HK-2 (cell line): ENCODE results near the gene ECEL1.

Source experiments
- DNase-seq: peaks from one replicate; pipeline ENCODE4 v3.0.0-alpha.2; 2018; ENCODE audit not compliant: unreplicated experiment

The ECEL1 gene

DNA sequence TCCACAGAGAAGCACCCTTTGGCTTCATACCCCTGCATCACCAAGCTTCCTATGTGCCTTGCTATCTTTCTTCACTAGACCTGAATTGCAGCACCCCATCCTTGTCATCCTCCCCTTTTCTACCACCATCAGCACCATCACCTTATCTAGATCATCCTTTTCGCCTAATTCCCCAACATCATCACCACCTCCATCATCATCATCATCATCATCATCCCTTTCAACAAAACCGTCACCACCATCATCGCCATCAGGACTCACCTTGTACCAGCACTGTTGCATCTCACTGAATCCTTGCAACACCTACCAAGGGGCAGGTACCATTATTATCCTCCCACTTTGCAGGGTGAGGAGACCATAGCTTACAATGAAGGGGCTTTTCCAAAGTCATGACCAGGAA lies 10.8 kb upstream of the ECEL1 start:
- DNase-seq: no peak

DNA sequence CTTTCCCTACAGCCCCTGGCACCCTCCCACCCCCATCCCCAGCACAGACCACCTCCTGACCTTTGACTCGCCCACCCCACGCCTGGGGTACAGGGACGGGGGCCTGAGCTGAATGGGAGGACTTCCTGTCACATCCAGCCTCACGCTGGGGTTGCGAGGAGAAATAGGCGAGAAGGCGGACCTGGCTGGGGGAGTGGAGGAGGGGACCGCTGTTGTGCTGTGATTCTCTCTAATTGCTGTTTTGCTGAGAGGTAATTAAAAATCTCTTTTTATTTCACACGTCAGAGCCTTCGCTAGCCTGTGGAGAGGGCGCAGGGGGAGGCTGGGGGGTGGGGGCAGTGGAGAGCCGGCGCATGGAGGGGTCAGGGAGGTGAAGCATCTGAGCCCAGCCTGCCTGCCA lies 9.7 kb upstream of the ECEL1 start:
- DNase-seq: no peak

DNA sequence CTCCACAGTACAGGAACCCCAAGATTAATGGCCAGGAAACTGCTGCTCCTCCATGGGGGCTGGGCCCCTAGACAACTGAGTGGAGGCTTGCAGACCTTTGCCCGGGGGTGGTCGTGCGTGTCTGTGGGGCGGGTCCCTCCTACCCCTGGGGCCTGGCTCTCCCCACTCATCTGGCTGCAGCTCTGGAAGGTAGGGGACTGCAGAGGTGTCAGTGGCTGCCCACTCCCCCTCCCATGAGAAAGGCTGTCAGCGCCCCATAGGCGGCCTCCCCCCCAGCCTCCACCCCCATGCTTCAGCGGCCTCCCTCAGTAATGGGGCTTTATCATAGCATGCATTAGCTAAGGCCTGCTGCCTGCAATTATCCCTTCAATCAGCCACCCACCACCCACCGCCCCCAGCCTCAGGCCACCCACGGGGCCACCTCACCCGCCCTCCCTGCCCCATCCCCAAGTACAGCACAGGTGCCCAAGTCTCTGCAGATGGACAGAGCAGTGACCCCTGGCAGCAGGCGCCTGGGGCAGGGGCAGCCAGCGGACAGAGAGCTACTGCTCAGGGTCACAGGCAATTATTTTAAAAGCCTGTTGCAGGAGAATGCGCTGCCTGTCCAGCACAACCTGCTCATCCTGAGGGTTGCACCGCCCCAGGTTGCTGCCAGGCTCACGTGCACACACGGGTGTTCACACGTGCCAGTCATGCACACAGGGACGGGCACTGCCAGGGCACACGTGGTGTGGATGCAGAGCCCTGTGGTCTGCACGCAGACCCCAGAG lies 9.1 kb upstream of the ECEL1 start:
- DNase-seq: no peak

DNA sequence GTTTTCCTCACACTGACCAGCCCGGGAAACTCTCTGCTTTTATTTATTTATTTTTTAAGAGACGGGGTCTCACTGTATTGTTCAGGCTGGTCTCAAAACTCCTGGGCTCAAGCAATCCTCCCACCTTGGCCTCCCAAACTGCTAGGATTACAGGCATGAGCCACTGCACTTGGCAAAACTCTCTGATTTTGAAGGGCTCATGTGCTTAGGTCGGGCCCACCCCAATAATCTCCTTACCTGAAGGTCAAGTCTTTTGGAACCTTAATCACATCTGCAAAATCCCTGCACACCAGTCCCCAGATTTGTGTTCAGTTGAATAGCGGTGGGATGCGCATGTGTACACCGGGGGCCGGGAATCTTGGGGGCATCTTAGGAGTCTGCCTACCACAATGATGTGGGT lies 7.7 kb upstream of the ECEL1 start:
- DNase-seq: no peak

DNA sequence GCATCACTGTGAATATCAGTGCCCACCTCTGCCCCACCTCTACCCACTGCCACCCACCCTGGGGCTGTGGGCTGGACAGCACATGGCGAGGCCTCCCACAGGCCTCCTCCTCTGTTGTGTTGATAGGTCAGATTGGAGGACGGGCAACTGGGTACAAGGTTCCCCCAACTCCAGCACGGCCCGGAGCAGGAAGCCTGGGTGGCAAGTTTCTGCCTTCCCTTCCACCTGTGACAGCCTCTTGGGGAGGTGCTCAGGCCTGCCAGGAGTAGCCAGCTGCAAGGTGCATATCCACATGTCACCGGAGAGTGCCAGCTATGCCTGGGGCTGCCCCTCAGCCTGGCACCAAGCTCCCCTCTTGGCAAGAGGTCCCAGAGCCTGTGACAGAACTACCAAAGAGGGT lies 6.9 kb upstream of the ECEL1 start:
- no peak for DNase-seq

DNA sequence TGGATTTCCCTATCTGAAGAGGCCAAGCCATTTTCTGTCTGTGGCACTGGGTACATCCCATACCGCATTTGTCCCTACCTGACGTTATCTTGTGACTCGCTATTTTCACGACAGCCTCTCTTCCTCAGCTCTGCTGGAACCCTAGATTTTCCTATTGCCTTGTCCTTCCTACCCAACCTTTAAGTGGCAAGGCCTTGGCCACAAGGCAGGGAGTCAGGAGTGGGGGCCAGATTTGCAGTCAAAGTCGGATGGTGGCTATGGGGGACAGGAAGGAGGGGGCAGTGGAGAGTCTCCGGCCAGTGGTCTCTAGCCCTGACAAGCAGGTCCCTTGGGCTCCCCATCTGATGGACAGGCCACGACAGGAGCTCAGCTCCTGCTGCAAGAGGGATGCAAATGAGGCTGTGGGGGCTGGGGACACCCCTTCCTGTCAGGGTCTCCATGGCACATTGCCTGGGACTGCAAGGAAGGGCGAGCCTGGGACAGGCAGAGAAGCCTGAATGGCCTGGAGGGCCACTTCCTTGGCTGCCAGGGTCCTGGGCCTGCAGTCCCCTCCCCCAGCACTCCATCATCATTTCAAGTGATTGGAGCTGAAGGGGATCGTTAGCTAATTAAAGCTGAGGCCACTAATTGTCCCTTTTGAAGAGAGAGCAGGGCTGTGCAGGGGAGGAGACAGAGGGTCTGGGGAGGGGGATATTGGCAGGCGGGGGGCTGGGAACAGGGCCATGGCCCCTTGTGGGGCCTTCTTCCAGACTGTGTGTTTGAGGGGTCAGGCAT lies 6.3 kb upstream of the ECEL1 start:
- no peak for DNase-seq

DNA sequence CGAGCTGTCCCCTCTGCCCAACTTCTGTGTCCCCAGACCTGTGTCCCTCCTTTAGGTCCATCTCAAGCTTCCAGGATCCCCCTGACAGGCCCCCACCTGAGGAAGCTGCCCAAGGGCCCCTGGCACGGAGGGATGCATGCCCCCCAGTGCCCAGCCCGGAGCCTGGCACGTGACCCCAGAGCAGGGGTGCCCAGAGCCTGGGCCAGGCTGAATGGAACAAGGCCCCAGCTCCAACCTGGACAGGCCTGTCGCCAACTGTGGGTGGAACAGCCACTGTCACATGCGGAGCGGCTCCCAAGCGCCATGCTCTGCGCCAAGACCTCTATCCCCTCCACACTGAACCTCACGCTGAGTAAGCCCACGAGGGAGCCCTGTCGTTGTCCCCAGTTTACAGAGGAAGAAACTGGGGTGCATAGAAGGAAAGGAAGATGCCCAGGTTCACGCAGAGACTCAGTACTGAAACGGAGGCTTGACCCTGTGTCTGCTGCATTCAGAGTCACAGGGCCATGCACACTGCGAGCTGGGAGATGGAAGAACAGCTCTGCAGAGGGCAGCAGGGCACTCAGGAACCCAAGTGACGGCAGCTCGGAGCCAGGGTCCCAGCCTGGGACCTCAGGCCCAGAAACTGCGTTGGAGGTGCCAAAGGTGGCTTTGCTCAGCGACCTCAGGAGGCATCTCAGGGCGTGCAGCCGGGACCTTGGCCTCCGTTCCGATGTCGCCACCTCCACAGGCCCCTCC lies 5.5 kb upstream of the ECEL1 start:
- no peak for DNase-seq

DNA sequence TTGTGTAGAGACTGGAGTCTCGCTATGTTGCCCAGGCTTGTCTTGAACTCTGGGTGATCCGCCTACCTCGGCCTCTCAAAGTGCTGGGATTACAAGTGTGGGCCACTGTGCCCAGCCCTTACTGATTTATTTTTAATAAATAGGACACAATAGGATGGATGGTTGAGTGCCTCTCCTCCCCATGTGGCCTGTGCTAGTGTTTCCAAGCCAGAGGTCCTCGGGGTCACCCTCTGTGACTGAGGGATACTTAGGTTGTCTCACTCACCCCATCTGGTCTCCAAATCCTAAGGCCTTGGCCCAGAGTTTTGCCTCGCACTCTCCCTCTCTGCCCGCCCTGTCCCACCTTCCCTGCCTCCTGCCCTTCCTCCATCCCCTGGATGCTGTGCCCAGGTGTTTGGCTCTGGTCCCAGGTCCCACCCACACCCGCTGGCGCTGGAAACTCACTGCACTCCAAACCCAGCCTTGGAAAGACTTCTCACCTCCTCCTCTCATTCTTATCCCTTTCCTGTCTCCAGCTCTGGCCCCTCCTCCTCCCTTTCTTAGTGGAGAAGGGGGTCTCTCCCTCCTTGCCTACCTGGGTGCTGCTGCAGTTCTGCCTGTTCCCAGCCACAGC lies 4.7 kb upstream of the ECEL1 start:
- no peak for DNase-seq

DNA sequence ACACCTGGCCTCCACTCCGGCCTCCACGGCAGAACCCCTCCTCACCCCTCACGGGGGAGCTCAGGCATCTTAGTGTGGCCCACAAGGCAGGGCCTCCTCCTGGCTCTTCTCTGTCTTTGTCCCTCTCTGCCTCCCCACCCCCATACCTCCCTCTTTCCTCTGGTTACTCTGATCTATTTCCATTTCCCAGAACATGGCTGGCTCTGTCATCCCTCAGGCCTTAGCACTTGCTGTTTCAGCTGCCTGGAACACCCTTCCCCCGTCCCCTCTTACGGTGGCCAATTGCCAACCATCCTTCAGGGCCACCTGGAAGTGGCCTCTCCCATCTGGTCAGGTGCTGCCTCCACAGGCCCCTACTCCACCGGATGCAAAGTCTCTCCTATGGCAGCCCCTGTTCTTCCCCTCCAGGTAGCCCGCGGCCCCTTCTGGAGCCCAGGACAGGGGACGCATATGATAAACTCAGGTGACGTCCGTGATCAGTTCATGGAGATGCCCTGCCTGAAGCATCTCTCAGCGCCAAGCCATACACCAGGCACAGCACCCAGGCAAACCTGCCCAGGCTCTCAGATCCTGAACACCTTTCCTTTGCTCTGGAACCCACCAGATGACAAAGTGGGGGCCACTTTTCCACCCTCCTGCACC lies 3.6 kb upstream of the ECEL1 start:
- no peak for DNase-seq

DNA sequence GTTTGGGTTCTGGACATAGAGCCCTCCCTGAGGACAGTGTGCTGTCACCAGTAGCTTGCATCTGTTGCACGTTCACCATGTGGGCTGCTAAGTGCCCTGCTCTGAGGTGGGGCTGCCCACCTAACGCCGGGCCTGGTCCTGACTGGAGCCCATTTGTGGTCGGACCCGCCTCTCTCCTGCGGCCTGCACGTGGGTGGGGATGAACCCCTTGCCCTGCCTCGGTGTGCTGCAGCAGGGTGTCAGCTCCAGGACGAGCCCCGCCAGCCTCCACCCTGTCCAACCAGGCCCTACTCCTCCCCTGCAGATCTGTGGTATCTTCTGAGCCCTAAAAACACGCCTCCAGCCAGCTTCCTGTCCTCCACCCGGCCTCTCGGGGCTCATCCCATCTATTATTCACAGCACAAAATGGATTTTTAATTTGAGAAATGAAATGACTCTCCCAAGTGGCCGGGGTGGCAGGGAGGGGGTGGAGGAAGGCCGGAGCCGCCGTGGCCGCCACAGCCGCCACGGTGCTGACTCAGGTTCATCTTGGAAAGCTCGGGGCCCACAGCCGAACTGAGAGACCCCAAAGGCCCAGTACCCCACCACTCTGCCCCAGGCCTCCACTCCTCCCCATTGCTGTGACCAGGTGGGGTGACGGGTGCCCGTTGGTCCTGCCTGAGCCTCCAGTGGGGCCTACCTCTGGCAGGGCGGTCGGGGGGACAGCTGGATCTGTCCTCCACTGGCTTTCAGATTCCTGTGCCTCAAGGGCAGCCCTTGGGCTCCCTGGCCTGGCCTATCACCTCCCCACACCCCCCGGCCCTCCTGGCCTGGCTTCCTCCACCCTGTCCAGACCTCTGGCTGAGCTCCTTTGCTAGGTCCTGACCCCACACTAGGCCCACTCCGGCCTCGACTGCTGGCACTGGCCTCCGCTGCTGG lies 2.8 kb upstream of the ECEL1 start:
- no peak for DNase-seq

DNA sequence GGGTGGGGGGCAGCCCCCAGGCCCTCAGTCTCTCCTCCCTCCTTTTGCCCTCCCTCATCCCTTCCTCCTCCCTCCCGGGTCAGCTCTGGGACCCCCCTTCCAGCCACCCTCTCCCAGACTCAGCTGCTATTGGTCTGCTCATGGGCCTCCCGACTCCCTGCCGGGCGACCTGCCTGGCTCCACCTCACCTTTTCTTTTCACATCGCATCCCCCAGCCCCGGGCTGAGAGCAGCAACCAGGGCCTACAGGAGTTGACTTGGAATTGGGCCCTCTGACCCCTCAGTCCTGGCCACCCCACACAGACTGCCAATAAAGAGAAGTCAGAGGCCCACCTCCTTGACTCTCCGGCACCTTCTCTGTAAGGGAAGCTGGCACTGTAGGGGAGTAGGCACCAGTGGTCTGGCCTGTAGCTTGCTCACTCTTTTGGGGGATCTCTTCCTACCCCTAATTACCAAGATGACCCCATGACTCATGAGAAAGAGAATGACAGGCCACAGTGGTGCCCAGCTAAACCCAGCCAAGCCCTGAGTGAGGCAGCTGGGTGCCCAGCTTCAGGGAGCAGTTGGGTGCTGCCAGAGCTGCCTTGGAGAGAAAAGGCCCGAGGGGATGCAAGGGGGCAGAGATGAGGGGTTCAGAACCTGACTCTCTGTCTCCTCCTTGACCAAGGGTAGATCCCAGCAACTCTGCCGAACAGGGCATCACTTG lies 2.0 kb upstream of the ECEL1 start:
- DNase-seq: no peak

DNA sequence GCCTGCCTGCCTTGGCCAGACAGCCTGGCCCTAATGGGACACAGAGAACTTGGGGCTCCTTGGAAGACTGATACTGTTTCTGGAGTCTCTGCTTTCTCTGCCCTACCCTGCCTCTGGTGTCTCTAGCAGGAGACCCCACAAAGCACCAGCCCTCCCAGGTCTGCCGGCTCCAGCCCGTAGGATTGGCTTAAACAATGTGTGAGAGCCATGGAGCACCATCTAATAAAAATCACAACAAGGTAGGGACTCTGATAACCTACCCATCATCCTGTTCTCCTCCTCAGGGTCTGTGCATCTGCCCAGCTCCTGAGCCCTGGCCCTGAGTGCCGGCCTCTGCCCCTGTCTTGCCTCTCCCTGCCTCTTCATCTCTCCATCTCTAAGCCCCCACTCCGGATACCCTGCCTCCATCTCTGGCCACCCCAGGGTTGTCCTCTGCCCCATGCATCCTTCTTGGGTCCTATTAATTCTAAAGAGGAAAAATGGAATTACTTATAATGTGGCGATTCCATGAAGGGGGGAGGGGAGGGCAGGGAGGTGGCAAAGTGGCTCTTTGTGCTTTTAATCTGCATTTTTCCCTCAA lies 1.2 kb upstream of the ECEL1 start:
- DNase-seq: no peak

DNA sequence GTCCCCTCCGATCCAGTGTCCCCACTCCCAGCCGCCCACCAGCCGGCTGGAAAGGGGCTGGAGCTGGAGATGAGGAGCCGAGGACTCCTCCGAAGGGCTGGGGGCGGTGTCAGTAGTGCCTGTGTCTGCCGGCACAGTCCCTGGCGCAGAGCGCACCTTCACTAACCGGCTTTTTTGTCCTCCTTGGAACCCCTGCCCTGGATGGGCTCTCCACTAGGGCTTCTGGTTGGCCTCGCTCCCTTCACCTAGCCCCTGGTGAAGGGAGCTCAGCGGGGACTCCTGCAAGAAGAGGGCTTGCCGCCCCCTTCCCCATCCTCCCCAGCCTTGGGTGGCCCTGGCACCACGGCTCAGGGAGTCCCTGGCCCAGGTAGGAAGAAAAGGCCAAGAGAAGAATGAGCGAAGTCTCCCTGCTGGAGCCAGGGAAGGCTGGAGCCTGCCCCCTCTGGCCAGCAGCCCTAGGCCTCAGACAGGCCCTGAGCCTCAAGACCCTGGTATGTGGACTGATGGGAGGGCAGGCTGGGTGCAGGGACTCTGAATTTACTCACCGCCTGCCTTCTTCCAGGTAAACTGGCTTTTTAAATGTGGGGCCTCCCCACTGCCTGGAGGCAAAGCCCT lies 570 bp upstream of the ECEL1 start:
- DNase-seq: no peak

DNA sequence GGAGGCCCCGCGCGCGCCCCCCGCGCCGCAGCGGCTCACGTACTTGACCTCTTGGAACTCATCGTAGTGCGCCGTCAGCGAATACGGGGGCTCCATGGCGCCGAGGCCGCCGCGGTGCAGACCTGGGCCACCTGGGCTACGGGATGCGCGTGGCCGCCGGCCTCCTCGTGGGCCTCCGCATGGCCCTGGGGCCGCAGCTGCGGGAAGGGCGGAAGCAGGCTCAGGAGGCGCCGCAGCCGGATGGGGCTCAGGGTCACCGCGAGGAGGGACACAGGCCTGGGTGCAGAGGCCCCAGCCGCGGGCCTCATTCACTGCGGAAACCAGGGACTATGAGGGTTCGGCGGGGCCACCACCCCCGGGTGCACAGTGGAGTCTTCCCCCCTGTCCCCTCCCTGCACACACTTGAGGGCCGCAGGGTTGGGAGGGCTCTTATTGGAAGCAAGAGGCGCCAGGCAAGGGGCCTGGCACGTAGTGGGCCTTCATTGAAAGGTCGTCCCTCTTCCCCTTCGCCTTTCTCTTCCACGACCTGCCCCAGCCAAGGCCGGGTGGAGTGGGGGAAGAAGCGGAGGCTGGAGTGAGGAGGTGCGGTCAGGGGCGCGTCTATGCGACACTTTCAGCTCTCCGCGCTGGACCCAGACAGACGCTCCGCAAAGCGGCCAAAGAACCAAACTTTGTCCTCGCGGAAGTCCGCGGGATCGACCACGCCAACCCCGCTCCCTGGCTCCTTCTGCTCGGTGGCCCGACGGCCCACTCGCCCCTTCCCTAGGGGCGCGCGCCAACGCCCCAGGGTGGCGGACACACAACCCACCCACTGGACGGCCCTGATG lies 863 bp downstream of the ECEL1 start:
- no peak for DNase-seq

DNA sequence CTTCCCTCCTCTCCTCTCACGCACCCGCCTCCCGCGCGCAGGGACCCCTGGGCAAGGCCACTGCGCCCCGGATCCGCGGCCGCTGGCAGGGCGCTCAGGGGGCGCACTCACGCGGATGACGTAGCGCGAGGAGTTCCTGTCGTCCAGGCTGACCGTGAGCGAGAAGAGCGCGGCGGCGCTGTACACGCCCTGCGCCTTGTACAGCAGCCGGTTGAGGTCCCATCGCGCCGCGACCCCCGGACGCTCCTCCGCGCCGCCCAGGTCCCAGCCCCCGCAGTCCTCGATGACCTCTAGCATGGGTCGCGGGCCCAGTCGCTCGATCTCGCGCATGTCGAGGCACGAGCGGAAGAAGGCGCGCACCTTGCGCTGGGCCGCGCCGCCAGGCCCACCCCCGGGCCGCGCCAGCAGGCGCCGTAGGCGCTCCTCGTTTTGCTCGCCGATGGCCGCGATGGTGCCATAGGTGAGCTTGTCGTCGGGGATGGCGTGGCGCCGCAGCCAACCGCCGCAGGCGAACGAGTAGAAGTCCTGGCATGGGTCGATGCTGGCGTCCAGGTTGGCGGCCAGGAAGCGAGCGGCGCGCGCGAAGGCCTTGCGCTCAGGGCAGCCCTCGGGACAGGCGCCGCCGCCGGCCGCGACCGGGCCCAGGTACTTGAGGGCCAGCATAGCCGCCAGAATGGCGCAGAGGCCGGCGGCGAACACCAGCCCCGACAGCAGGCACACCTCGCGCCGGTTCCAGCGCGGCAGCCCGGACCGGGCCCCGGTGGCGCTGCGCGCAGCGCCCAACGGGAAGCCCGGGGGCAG lies 1.7 kb downstream of the ECEL1 start:
- DNase-seq: no peak

DNA sequence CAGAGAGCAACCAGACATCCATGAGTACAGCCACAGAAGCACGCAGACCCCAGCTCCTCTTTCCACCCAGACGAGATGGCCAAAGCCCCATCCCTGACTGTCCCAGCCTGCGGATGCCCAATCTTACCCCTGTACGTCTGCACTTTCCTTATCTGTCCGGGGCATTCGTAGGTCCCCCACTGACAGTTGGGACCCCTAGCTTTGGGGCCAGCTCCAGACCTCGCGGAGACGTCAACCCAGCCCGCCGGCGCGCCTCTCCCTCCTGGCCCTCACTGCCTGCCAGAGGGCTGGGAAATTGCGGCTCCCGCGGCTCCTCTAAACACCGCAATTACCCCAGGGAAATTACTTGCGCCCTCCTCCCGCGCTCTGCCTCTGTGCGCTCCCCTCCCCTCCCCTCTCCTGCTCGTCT lies 2.3 kb downstream of the ECEL1 start:
- no peak for DNase-seq

DNA sequence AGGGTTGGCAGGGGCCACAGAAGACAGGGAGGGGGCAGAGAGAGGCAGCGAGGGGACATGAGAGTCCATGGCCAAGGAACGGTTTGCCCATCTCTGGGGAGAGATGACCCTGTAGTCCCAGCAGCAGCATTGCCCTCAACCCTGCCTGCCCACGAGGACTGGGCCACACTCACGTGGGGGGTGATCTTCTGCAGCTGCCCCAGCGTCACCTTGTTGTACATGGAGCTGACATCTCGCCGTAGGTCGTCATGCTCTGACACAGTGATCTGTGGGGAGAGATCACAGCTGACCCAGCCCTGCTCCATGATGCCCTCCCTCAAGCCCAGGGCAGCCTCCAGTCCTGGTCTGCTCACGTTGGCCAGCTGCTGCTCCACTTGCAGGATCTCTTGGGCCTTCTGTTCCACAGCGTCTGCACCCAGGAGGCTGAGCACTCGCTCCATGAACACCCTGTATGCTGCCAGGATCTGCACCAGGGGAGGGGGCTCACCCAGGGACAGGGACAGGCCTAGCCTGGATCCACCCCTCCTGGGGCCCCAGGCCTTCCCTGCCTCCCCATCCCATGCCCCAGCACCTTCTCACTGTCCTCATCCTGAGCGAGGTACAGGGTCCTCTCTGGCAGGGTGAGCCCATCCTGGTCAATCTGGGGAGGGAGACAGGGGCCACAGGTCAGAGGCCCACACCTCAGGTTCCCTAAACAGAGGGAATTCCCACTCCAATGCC lies 2.8 kb downstream of the ECEL1 start:
- DNase-seq: no peak
